ENCODE data around the gene MPPE1.
"Not testable (repeated sequence)": the region's sequence is repeated elsewhere in the genome, so short reads cannot be mapped to it uniquely, and the experiment has no call there.

MPPE1 gene, protein sequence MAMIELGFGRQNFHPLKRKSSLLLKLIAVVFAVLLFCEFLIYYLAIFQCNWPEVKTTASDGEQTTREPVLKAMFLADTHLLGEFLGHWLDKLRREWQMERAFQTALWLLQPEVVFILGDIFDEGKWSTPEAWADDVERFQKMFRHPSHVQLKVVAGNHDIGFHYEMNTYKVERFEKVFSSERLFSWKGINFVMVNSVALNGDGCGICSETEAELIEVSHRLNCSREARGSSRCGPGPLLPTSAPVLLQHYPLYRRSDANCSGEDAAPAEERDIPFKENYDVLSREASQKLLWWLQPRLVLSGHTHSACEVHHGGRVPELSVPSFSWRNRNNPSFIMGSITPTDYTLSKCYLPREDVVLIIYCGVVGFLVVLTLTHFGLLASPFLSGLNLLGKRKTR

DNA sequence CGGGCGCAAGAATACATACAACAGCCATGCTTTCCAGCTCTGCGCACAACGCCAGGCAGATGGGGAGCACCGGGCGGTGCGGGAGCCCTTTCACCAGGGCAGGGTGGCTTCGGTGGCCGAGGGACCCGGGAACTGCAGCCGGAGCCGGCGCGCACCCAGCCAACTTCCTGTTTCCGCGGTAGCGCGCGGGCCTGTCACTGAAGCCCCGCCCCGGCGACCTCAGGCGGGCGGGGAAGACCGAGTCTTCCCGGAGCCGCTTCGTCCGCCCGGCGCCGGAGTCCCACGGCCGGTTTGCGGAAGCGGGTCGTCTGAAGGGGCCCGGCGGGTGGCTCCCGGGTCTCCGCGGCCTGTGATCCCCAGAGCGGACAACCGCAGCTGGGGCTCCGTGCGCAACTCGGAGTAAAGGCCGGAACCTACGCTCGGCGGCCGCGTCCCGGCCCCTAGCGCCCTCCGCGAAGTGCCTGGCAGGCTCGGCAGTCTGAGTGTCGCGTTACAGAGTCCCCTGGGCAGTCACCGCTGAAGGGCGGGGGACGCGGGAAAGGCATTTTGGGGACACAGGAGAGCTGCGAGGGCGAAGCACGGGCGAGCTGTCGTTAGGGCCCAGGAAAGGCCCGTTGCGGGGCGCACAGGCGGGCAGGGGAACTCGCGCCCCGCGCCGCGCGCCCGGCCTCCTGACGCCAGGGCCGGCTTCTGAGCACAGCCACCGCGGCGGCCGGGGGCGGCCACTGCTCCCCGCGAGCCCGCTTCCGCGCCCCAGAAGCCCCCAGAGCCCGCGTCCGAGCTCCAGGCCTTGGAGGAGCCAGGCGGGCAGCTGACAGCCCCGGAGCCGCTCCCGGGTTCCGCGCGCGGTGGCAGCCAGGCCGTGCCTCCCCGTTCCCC, at the start of gene MPPE1:
Gene MPPE1, minus strand, starts transcription at position 136 of the 879 bp plus-strand sequence. CDS start 11,053 bp downstream, outside the sequence.
- DNase-seq (ENCODE audit: low spot score): peak; percentile 92

DNA sequence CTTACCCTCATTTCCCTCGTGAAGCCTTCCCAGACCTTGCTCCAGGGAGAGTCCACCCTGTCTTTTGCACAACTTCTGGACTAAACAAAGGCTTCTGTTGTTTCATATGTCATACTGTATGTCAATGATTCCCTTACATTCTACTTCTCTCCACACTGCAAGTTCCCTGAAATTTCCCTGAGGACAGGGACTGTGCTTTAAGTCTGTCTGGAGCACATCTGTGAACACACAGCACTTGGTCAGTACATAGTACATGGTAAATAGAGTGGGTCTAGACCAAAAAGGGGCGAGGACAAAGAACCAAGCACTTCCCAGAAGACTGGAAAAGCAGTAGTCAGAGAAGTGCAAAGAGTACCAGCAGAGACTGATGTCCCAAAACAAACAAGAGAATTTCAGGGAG, 49.5 kb upstream of the MPPE1 start:
- DNase-seq (ENCODE audit: low spot score): no peak

DNA sequence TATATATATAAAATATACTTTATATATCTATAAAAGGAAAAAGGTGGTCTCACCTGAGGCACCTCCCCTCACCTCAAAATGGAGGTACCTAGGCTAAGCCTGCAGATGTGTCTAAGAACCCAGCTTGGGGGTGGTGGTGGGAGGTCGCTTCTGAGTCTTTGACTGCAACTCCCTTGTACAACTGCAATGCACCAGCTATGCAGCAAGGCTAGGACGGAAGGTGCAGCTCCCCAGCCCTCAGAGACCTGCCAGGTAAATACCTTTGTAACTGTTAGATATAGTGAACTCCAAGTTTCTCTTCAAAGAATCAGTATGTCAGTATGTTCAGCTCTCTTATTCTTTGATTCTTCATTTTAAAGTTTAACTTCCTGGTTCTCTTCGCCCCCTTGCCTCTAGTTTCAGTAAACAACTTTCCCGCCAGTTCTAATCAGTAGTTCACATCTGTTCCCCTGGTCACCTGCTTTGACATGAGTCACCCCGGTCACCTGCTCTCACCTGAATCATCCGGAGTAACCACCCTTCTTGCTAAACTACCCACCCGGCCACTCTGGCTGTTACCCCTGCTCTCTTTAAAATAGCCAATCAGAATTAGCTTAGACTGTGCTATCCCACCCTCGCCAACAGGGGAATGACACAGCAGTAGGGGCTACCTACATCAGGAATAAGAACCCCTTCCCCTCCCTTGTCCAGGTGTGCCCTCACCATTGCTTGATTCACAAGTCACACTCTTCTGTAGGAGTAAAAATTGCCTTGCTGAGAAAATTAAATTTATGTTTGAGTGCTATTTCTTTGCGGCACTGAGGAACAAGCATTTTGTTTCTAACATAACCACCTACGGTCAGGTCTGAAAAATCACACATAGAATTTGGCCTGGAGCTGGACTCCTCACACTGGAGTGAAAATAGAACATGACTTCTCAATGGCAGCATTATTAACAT, 48.5 kb upstream of the MPPE1 start:
- DNase-seq (ENCODE audit: low spot score): no peak

DNA sequence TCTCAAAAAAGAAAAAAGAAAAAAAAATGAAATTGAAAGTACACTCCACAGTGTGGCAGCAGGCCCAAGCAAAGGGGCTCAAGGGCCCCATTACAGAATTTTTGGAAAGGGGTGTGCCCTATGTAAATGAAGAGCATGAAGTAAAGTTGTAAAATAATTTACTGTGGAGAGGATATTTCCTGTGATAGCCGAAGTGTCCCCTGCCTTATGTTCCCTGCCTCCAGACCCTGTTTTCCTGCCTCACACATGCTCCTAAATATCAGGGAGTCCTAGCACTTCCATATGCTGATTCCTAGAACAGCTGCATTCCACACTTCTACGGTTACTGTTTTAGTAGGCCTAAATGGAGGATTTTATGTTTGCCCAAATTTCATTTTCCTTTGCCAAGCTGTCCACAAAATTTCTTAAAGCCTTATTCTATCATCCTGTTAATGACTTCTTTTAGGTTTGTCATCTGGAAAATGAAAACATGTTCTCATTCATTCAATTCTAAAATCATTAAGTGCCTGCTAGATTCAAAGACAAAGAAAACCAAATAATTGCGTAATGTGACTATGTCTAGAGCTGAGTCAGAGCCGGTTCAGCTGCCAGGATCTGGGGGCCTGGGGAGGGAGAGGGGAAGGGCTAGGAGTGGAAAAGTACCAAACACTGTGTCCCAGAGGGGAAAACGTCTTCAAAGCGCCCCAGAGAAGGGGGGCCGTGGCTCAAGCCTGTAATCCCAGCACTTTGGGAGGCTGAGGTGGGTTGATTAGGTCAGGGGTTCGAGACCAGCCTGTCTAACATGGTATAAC, 47.3 kb upstream of the MPPE1 start:
- DNase-seq (ENCODE audit: low spot score): peak; percentile 78

DNA sequence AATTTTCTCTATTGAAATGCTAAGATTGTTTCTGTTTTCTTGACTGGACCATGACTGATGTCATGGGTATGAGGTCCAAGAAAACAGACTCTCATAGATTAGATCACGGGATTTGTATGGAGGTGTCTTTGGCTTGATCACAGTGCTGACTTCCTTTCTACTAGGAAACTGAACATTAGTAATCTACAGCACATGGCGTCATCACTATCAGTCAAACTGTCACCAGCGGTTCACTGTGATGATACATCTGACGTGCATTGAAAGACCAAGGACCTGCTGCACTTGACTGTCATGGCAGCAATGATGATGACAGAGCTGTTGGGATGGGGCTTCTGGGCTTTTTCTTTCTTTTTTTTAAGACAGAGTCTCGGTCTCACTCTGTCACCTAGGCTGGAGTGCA, 45.0 kb upstream of the MPPE1 start:
- DNase-seq (ENCODE audit: low spot score): no peak

DNA sequence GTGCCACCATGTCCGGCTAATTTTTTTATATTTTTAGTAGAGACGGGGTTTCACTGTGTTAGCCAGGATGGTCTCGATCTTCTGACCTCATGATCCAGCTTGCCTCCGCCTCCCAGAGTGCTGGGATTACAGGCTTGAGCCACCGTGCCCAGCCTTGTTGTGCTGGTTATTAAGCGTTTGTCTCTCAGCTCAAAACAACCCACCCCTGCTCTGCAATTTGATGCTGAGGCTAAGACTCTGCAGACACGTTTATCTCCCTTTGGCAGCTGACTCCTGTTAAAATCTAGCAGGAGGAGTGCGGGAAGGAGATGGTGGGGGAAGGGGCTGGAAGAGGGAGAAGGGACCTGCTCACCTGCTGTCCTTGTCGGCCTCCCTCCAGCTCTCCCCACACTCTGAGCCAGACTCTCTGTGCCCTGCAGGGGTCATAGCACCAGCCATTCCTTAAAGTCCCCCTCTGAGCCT, 43.3 kb upstream of the MPPE1 start:
- DNase-seq (ENCODE audit: low spot score): no peak

DNA sequence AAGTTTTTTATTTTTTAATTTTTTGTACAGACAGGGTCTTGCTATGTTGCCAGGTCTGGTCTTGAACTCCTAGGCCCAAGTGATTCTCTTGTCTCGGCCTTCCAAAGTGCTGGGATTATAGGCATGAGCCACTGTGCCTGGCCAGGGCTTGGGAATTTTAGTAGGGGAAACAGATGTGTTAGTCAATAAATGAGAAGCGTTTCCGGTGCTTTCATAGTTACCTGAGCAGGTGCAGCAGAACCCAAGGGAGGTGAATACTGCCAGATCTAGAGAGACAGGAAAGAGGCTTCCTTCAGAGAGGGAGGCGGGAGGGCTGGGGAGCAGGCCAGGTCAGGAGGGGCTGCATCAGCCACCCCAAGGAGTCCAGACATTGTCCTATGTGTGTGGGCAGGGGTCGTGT, 42.7 kb upstream of the MPPE1 start:
- no peak for DNase-seq (ENCODE audit: low spot score)

DNA sequence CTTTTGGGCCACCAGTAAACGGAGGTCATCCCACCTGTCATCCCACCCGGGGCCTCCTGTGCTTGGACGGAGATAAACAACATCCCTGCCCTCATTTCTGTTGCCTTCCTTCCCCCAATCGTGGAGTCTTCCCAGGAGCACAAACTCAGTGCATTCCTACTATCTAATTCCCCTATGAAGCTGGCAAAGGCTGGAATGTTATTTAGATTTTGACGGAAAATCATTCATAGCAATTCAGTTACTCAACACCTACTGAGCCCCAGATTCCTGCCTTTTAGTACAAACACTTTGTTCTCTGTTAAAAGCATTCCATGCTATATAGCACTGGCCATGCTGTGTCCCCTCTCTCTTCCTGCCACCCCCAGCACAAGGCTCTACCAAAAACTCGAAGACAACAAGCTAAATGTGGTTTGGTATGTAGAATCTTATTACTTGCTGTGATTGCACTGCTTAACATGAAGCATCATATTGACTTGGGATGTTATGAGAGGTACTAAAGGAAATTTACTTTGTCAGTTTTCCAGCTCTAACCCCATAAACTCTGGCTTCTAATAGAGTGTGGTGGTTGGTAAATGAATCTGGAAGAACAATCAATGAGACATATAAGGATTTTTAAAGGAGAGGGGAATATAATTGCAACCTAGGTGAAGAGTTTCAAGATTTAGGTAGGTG, 40.9 kb upstream of the MPPE1 start:
- no peak for DNase-seq (ENCODE audit: low spot score)

DNA sequence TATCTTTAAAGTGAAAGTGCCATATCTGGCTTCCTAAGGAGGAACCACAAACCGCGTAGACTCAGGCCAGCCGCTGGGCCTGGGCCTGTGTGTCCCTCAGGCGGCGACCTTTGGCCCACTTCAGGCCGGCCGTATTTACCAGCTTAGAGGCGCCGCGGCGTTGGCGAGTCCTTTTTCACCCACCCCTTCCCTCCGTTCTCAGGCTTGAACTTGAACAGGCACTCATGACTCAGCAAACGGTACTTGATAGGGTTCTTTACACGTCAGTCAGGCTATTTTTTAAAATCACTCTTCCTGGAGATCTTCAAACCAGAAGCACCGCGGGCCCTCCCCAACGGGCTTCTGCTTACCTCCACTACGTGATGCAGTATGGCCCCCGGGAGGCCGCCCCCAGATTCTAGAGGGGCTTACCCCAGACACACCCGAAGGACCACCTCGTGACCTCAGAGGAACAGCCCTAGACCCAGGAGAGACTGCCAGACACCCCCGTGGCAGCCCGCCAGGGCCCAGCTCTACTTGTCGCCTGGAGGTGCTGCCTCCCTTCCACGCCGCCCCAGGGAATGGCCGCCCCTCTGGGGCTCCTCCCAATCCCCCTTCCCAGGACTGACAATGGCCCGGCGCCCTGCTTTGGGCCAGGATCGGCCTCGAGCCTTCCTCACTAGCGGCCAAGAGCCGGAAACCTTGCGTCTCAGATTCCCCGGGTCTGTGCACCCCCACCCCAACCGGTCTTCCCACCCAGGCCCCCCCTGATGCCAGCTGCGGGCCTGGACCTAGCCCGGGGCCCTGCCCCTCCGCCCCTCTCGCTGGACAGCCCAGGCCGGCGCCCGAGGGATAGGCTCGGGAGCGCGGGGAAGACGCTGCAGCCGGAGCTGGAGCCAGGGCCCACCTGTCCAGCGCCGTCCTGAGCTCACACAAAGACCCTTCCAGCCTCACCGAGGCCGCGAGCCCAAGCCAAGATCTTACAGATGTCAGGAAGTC, 39.4 kb upstream of the MPPE1 start:
- peak; percentile 94 for DNase-seq (ENCODE audit: low spot score)

DNA sequence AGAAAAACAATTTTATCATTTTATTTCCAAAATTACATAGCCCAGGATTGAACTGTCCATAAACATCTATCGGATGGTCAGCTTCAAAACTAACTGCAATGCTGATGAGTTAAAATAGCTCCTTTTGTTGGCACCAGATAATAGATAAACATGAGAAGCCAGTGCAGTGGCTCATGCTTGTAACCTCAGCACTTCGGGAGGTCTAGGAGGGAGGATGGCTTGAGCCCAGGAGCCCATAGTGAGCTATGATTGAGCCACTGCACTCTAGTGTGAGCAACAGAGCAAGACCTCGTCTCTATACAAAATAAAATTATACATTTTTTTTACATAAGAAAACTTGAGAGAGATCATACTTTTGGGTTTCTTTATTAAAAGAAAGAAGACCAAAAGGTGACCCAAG, 38.6 kb upstream of the MPPE1 start:
- DNase-seq (ENCODE audit: low spot score): no peak

DNA sequence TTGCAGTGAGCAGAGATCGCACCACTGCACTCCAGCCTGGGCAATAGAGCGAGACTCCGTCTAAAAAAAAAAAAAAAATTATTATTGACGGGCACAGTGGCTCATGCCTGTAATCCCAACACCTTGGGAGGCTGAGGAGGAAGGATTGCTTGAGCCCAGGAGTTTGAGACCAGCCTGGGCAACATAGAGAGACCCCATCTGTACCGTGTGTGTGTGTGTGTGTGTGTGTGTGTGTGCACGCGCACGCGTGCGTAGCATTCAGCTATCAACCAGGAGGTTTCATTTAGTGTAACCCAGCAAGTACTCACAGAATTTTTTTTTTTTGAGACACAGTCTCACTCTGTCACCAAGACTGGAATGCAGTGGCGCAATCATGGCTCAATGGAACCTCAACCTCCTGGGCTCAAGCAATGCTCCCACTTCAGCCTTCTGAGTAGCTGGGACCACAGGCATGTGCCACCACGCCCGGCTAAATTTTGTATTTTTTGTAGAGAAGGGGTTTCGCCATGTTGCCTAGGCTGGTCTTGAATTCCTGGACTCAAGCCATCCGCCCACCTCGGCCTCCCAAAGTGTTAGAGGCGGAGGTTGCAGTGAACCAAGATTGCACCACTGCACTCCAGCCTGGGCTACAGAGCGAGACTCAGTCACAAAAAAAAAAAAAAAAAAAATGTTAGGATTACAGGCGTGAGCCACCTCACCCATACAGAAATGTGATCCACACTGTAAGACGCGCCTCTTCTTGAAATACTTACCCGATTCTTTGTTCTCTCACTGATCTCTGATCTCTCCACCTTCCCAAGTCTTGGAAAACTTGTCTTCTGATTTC, 37.9 kb upstream of the MPPE1 start:
- DNase-seq (ENCODE audit: low spot score): not testable (repeated sequence)

DNA sequence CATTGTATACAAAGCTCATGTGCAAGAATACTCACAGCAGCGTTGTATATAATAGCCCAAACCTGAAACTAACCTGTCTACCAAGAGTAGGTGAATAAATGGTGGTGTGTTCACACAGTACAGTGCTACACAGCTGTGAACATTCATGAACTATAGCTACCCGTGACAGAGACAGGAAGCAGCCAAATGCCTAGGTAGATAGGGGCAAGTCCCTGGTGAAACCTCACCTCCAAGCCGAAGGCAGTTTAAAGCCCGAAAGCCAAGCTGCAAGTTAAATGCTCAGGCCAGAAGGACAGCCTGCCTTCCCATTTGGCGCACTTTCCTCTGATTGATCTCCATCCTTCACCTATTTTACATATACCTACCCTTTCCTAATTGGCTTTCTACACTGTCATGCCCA, 36.7 kb upstream of the MPPE1 start:
- no peak for DNase-seq (ENCODE audit: low spot score)

DNA sequence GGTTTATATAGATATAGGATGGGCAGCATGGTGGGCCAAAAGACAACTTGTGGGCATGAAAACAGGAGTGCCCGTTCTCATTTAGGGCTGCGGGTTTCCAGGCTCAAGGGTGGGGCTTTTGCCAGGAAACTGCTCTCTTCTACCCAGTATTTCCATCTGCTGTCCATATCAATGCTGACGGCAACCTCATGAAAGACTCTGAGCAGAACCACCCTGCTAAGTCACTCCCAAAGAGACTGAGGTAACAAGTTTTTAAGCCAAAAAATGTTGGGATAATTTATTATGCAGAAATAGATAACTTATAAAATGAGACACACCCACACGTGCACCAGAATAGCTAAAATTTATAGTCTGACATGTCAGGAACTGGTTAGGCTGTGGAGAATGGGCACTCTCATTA, 36.1 kb upstream of the MPPE1 start:
- DNase-seq (ENCODE audit: low spot score): no peak

DNA sequence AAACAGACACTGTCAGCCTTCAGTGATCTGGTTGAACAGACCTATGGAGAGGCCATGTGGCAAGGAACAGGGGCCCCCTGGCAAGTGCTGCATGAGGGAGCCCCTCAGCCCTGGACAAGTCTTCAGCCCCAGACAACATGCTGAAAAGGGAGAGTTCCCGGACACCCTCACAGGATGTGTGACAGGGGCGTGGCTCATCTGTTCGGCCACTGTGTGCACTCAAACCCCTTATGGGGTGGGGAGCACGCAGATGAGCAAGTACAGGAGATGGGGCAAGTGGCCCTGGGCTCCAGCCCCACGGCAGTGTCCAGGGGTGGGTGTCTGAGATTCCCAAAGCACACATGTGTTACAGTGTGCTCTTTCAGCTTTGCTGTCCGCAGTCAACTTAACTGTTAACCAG, 35.4 kb upstream of the MPPE1 start:
- no peak for DNase-seq (ENCODE audit: low spot score)

DNA sequence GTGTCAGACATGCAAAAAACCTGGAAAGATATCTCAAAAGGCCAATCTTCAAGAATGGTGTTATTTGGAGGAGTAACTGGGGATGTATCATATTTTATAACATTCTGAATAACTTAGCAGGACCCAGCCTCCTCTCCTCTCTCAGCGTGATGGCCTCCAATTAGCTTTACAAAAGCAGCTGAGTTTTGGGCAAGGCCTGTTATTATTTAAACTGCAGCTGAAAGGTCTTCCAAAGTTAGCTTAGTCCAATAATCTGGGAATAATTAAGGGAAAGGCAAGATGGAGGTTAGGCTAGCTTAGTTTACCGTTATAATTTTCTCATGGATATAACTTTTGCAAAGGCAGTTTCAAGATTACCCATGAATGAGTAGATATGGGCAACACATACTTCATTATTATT, 32.8 kb upstream of the MPPE1 start:
- DNase-seq (ENCODE audit: low spot score): no peak

DNA sequence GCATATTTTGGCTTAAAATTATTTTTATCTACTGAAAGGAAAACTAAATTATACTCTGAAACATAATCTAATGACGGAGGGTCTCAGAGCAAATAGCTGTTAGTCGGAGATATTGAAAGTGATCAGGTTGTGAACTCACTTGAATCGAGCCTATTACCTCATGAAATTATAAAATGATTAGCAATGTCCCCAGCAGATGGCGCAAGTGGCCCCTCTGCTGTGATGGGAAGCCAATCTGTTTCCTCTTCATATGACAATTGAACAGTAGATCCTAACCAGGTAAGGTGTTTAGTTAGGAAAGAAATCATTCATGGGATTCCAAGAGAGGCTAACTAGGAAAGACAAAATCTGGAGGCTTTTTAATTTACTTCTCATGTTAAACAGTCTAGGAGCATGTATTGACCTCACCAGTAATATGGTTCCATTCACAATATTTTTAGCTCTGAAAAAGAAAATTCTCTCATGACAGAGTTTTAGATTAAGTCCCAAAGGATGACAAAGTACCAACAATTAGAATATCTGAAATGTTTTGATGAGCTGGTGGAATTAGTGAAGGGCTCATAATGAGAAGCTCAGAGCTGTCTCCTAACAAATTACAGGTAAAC, 29.9 kb upstream of the MPPE1 start:
- peak; percentile 84 for DNase-seq (ENCODE audit: low spot score)

DNA sequence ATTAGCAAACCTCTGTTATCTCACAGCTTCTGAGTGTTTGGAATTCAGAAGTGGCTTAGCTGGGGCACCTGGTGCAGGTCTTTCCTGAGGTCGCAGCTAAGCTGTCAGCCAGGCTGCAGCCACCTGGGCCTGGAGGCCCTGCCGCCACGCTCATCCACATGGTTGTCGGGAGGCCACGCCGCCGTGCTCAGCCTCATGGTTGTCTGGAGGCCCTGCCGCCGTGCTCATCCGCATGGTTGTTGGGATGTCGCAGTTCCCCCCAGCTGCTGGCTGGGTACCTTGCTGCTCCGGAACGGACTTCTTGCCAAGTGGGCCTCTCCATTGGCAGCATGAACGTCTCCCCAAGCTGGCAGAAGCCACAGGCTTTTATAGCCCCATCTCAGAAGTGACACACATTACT, 24.3 kb upstream of the MPPE1 start:
- DNase-seq (ENCODE audit: low spot score): no peak

DNA sequence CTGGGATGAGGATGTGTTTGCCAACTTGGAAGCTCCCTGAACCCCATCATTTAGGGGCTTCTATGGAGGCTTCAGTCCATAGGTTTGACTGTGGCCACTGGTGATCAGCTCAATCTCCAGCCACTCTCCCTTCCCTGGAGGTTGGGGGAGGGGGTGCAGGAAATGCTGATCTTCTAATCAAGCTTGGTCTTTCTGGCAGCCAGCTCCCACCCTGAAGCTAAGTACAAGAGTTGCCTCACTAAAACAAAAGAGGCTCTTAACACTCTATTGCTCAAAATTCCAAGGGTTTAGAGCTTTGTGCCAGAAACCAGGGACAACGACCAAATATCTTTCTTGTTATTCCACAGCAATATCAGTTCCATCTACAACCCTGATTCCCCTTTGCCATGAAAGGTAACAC, 19.4 kb upstream of the MPPE1 start:
- DNase-seq (ENCODE audit: low spot score): no peak

Measured in Ammon's horn (tissue), 1 donor.